ENCODE results near the gene MUC3A. TPM values are rescaled to one million over a fixed set of nuclear protein-coding genes. Genes with fewer than 3 reads are reported as not detected.

Gene MUC3A
- total and polyA plus RNA-seq, 2 experiments from 2014 or later: 0.29 TPM; not detected in 1

DNA sequence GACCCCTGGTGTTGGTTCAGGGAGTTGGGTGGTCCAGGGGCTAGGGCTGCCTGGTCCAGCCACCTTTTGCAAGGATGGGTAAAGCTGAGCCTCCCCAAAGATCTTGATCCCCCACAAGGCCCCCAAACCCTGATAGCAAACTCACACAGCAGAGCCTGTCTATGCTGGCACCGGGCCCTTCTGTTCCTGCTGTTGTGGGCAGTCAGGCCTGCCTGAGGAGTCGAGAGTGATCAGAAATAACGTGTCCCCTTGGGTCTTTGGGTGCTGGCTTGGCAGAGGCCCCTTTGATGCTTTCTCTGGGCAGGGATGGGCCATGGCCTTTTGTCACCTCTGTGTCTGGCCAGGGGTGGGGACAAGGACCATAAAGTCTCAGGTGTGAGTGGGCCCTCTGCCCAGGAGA is 19.3 kb downstream of the MUC3A start:
- no peaks in the 10 kb centered on the region for H3K4me1 ChIP-seq (ENCODE audit: low read depth)
- TF ChIP-seq, protein P1, sequence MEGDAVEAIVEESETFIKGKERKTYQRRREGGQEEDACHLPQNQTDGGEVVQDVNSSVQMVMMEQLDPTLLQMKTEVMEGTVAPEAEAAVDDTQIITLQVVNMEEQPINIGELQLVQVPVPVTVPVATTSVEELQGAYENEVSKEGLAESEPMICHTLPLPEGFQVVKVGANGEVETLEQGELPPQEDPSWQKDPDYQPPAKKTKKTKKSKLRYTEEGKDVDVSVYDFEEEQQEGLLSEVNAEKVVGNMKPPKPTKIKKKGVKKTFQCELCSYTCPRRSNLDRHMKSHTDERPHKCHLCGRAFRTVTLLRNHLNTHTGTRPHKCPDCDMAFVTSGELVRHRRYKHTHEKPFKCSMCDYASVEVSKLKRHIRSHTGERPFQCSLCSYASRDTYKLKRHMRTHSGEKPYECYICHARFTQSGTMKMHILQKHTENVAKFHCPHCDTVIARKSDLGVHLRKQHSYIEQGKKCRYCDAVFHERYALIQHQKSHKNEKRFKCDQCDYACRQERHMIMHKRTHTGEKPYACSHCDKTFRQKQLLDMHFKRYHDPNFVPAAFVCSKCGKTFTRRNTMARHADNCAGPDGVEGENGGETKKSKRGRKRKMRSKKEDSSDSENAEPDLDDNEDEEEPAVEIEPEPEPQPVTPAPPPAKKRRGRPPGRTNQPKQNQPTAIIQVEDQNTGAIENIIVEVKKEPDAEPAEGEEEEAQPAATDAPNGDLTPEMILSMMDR (IDR thresholded peaks at IDR 0.05; ENCODE audit: low read depth, low read length): no peak

DNA sequence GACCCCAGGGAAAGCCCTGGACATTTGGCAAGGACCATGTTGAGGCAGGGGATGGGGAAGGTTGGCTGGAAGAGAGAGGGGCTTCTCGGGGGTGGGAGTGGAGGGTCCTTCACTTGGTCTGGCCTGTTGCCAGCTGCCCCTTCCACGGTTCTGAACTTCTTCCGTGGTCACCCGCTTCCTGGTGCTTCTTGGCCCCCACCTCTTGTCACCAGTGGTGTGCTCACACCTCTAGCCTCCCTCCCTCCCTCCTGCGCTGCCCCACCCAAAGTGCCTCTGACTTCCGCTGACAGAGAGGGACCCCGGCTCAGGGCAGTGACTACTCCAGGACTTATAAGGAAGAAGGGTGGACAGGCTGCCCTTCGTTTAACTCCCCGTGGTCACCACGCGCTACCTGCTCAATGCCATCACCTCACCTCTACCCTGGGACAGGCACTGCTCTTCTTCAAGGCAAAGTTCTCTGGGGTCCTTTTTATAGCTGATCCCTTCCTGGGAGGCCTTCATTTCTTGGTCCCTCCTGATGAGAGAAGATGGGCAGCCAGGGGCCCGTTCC is 19.8 kb downstream of the MUC3A start, which contains the start of gene MUC12:
TSS of gene MUC12 (plus strand) at position 500 of the 550 bp plus-strand sequence. CDS start 58 bp downstream, outside the sequence.
- no peak within 1 kb of the TSS for H3K4me3 ChIP-seq
- no peaks in the 10 kb centered on the region for H3K9me3 ChIP-seq (ENCODE audit: low read depth)
- H3K27ac ChIP-seq: no peak within 1 kb of the TSS
- no peaks in the 10 kb centered on the region for H3K4me1 ChIP-seq (ENCODE audit: low read depth)
- H3K36me3 ChIP-seq: no peaks in the 10 kb centered on the region
- no peak for DNase-seq (ENCODE audit: low read depth in 1 of 2, low spot score in 1 of 2)
- TF ChIP-seq, protein P1 (IDR thresholded peaks at IDR 0.05; ENCODE audit: low read depth, low read length): no peak
- H3K27me3 ChIP-seq: peaks cover 78% of the 10 kb centered on the region

More for the DNA sequence above, 19.3 kb downstream of the MUC3A start:
- Histone ChIP-seq H3K4me3 (no peak overlapping the region), H3K27me3 (peaks cover 83% of the 10 kb centered on the region), H3K9me3 (ENCODE audit: low read depth) (no peaks in the 10 kb centered on the region), H3K36me3 (no peaks in the 10 kb centered on the region), H3K27ac (no peak overlapping the region)
- no peak for DNase-seq (ENCODE audit: low read depth in 1 of 2, low spot score in 1 of 2)

DNA sequence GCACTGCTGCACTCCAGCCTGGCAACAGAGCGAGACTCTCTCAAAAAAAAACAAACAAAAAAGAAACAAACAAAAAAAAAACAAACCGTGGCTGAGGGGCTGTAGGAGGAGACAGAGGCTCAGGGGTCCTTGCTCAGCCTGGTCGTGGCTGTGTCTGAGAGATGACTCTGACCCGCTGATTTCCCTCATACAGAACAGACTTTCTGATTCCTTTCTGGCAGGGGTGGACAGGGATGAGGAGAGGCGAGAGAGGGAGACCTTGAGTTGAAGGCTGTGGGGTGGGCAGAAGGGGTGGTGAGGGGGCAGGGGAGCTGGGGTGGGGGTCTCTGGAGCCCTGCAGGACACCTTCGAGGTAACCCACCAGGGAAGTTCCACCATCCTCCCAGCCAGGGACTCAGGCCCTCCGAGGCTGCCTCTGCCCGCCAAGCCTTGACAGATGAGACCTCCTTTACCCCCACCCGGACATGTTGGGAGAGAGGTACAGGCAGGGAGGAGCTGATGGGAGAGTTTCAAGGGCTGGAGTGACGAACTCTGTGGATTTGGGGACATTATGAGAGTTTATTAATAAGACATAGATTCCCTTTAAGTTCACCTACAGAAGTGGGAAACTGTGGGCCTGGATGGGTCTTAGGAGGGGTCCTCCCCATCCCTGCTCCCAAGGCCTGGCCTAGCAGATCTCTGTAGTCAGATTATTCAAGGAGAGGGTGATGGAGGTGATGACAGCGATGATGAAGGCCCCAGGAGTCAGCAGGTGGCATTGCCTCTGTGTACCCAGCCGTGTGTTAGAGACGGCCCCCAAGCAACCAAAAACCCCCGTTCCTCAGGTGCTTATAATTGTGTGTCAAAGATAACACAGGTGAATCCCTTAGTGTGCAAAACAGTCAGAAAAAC is 22.0 kb downstream of the MUC3A start:
- Histone ChIP-seq H3K36me3 (no peaks in the 10 kb centered on the region), H3K27ac (no peak overlapping the region), H3K4me1 (ENCODE audit: low read depth) (no peaks in the 10 kb centered on the region), H3K4me3 (no peak overlapping the region), H3K9me3 (ENCODE audit: low read depth) (no peaks in the 10 kb centered on the region), H3K27me3 (peaks cover 56% of the 10 kb centered on the region)
- no peak for DNase-seq (ENCODE audit: low read depth in 1 of 2, low spot score in 1 of 2)
- TF ChIP-seq, protein P1 (IDR thresholded peaks at IDR 0.05; ENCODE audit: low read depth, low read length): no peak

DNA sequence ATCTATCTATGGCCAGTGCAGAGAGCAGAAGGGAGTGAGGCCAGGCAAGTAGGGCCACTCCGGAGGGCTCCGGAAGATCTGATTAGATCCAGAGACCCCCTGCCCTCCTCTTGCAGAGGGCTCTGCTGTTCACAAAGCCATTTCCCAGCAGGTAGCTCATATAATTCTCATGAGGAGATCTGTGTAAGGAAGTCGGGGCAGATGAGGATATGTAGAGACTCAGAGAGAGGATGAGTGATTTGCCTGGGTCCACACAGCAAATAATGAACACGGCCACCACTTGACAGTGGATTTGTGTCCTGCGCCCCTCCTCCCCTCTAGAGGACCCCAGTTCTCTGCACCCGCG is 22.6 kb downstream of the MUC3A start:
- TF ChIP-seq, protein P1 (IDR thresholded peaks at IDR 0.05; ENCODE audit: low read depth, low read length): no peak
- DNase-seq (ENCODE audit: low read depth in 1 of 2, low spot score in 1 of 2): no peak

DNA sequence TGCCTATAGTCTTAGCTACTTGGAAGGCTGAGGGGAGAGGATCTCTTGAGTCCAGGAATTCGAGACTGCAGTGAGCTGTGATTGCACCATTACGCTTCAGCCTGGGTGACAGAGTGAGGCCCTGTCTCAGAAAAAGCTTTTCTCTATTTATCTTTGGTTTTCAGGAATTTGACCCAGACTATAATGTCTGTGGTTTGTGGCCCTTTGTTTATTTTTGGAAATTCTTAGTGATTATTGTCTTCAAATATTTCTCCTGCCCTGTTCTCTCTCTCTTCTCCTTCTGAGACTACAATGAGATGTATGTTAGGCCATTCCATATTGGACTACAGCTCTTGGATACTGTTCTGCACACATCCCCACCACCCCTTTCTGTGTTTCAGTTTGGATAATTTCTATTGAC is 24.7 kb downstream of the MUC3A start:
- Histone ChIP-seq H3K27ac (no peak overlapping the region), H3K4me3 (no peak overlapping the region), H3K27me3 (peaks cover 29% of the 10 kb centered on the region), H3K36me3 (no peaks in the 10 kb centered on the region), H3K9me3 (ENCODE audit: low read depth) (no peaks in the 10 kb centered on the region), H3K4me1 (ENCODE audit: low read depth) (no peaks in the 10 kb centered on the region)
- no peak for DNase-seq (ENCODE audit: low read depth in 1 of 2, low spot score in 1 of 2)
- TF ChIP-seq, protein P1 (IDR thresholded peaks at IDR 0.05; ENCODE audit: low read depth, low read length): no peak

More for the DNA sequence above, 22.6 kb downstream of the MUC3A start:
- Histone ChIP-seq H3K9me3 (ENCODE audit: low read depth) (no peaks in the 10 kb centered on the region), H3K27ac (no peak overlapping the region), H3K36me3 (no peaks in the 10 kb centered on the region), H3K4me3 (no peak overlapping the region), H3K4me1 (ENCODE audit: low read depth) (no peaks in the 10 kb centered on the region), H3K27me3 (peaks cover 50% of the 10 kb centered on the region)

All from cardiac muscle cell (in vitro differentiated cells and primary cell).